Nephron progenitor cell (in vitro differentiated cells): ENCODE data around the gene VPS45.

Experiments used
- DNase-seq: peaks from one replicate; pipeline ENCODE4 v3.0.0; 2021
- H3K27ac Mint-ChIP-seq: 2 replicates; pipeline ENCODE4 v1.8.0; 2021; ENCODE audit warnings: mild to moderate bottlenecking, moderate library complexity, mixed read lengths
- H3K27me3 Mint-ChIP-seq: 2 replicates; pipeline ENCODE4 v1.8.0; 2021; ENCODE audit warnings: mild to moderate bottlenecking, low read depth, mixed read lengths; ENCODE audit not compliant: poor library complexity
- H3K36me3 Mint-ChIP-seq: 2 replicates; pipeline ENCODE4 v1.8.0; 2021; ENCODE audit warnings: low read depth, mixed read lengths
- H3K4me1 Mint-ChIP-seq: 2 replicates; pipeline ENCODE4 v1.8.0; 2021; ENCODE audit warnings: mixed read lengths
- H3K4me3 Mint-ChIP-seq: 2 replicates; pipeline ENCODE4 v1.8.0; 2021; ENCODE audit warnings: mild to moderate bottlenecking, moderate library complexity, mixed read lengths
- H3K9me3 Mint-ChIP-seq: 2 replicates; pipeline ENCODE4 v1.8.0; 2021; ENCODE audit warnings: mild to moderate bottlenecking, moderate library complexity, mixed read lengths
- TF ChIP-seq, protein P1 (sequence below): fragments of 200-600 bp; sonication (generic); IDR thresholded peaks from 2 replicates; pipeline ENCODE4 v1.5.0; 2021; ENCODE audit warnings: antibody characterized with exemption

The VPS45 gene

DNA sequence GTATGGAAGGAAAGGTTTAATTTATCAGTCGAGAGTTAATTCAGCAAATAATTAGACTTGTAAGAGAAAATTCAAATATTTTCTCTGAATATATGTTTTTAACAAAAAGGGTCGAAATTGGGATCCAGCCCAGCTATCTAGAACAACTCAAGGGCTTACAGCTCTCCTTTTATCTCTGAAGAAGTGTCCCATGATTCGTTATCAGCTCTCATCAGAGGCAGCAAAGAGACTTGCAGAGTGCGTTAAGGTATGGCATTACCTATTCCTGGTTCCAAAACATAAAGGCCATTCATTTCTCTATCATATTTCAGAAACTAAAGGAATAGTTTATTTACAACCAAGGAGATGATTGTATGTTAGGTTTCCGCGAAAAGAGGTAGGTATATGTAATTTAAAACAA, 9.4 kb downstream of the VPS45 start:
- Mint-ChIP-seq H3K27ac (no peak overlapping the region), H3K4me1 (no peaks in the 10 kb centered on the region), H3K36me3 (peaks cover 71% of the 10 kb centered on the region), H3K9me3 (no peaks in the 10 kb centered on the region), H3K27me3 (no peaks in the 10 kb centered on the region), H3K4me3 (no peak overlapping the region)
- DNase-seq = no peak
- TF ChIP-seq, protein P1, sequence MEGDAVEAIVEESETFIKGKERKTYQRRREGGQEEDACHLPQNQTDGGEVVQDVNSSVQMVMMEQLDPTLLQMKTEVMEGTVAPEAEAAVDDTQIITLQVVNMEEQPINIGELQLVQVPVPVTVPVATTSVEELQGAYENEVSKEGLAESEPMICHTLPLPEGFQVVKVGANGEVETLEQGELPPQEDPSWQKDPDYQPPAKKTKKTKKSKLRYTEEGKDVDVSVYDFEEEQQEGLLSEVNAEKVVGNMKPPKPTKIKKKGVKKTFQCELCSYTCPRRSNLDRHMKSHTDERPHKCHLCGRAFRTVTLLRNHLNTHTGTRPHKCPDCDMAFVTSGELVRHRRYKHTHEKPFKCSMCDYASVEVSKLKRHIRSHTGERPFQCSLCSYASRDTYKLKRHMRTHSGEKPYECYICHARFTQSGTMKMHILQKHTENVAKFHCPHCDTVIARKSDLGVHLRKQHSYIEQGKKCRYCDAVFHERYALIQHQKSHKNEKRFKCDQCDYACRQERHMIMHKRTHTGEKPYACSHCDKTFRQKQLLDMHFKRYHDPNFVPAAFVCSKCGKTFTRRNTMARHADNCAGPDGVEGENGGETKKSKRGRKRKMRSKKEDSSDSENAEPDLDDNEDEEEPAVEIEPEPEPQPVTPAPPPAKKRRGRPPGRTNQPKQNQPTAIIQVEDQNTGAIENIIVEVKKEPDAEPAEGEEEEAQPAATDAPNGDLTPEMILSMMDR = no peak

DNA sequence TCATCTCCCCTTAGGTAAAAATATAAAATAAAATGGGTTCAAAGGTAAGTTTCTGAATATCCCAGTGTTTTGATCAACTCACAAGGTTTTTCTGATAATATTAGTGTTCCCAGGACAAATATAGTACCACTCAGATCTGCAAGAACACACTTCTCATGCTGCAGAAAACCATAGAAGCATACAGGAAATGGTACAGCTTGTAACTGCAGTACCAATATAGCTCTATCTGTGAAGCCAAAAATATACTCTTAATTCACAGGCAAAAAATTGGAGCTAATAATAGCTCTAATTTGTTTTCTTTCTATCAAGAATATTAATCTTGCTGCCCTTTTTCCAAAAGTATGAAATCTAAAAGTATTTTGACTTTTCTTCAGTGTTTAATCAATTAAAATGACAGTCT, 13.2 kb downstream of the VPS45 start:
- H3K27me3 Mint-ChIP-seq = no peaks in the 10 kb centered on the region
- TF ChIP-seq, protein P1 = no peak
- H3K4me3 Mint-ChIP-seq = no peak overlapping the region
- H3K4me1 Mint-ChIP-seq = no peaks in the 10 kb centered on the region
- no peak overlapping the region for H3K27ac Mint-ChIP-seq
- H3K36me3 Mint-ChIP-seq = peaks cover 54% of the 10 kb centered on the region
- no peak for DNase-seq
- H3K9me3 Mint-ChIP-seq = no peaks in the 10 kb centered on the region

DNA sequence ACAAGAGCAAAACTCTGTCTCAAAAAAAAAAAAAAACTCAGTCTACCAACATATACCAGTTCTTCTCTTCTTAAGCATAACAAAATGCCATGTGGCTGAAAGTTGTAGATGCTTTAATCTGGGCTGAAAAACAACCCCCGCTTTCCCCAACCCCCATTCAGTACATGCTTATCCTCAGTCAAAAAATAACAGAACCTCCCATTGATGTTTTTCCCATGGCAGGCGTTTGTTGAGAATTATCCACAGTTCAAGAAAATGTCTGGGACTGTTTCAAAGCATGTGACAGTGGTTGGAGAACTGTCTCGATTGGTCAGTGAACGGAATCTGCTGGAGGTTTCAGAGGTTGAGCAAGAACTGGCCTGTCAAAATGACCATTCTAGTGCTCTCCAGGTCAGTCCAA, 14.9 kb downstream of the VPS45 start:
- DNase-seq = no peak
- TF ChIP-seq, protein P1 = no peak
- H3K36me3 Mint-ChIP-seq = peaks cover 54% of the 10 kb centered on the region
- no peaks in the 10 kb centered on the region for H3K4me1 Mint-ChIP-seq
- H3K27me3 Mint-ChIP-seq = no peaks in the 10 kb centered on the region
- H3K4me3 Mint-ChIP-seq = no peak overlapping the region
- no peak overlapping the region for H3K27ac Mint-ChIP-seq
- H3K9me3 Mint-ChIP-seq = no peaks in the 10 kb centered on the region

DNA sequence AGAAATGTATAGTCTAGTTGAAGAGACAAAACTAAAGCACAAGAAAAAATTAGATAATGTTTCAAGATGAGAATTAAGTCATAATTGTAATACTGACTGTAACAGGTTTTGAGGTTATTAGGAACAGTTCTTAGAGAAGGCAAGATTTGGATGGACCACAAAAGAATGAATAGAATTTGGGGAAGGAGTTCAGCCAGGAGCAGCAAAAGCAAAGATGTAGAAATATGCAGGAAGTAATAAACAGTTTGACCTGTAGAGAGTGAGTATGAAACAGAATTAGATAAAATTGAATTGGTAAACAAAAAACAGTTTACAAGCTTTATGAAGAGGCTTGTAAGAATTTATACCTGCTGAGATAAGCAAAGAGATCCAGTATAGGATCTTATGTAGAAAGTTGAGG, 16.3 kb downstream of the VPS45 start:
- no peaks in the 10 kb centered on the region for H3K4me1 Mint-ChIP-seq
- H3K27me3 Mint-ChIP-seq = no peaks in the 10 kb centered on the region
- H3K36me3 Mint-ChIP-seq = peaks cover 44% of the 10 kb centered on the region

DNA sequence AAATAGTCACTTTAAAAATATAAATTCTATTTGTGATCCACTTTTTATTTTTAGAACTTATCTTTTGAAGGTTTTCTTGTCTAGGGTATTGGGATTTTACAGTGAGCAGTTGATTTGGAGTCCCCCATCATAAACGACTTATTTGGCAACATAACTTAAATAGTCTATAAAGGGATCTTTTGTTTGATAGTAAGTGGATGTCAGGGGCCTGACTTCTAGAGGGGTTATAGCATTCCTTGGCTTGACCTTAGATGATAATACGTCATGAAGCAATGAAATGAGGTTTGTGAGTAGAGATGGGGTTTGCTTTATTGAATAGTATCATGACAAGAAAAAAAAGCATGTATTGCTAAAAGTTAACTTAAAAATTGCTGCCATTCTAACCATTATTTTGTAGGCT, 17.8 kb downstream of the VPS45 start:
- no peaks in the 10 kb centered on the region for H3K9me3 Mint-ChIP-seq
- no peaks in the 10 kb centered on the region for H3K4me1 Mint-ChIP-seq

More for the DNA sequence above, 16.3 kb downstream of the VPS45 start:
- H3K9me3 Mint-ChIP-seq = no peaks in the 10 kb centered on the region
- DNase-seq = no peak
- no peak overlapping the region for H3K4me3 Mint-ChIP-seq
- no peak overlapping the region for H3K27ac Mint-ChIP-seq
- TF ChIP-seq, protein P1 = no peak

DNA sequence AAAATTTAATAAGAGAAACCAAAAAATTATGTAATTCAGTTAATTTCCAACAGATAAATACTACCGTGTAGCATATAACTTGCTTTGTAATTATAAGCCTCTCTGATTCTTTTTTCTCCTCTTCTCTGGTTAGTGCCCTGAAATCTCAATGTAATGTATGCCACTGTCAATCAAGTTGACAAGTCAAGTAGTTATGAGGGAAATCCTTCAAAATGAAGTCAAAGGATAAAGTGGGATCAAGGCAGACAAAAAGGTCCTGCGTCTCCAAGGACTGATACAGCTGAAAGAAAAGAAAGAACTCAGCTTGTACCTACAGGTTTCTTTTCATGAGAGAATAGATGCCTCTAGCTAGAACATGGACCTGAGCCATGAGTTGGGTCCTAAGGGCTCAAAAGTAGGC, 19.8 kb downstream of the VPS45 start:
- H3K4me1 Mint-ChIP-seq = no peaks in the 10 kb centered on the region
- H3K9me3 Mint-ChIP-seq = no peaks in the 10 kb centered on the region
- TF ChIP-seq, protein P1 = no peak

More for the DNA sequence above, 17.8 kb downstream of the VPS45 start:
- peaks cover 40% of the 10 kb centered on the region for H3K36me3 Mint-ChIP-seq
- no peaks in the 10 kb centered on the region for H3K27me3 Mint-ChIP-seq
- TF ChIP-seq, protein P1 = no peak
- H3K4me3 Mint-ChIP-seq = no peak overlapping the region
- no peak for DNase-seq
- no peak overlapping the region for H3K27ac Mint-ChIP-seq

More for the DNA sequence above, 19.8 kb downstream of the VPS45 start:
- Mint-ChIP-seq H3K36me3 (peaks cover 27% of the 10 kb centered on the region), H3K27ac (no peak overlapping the region), H3K27me3 (no peaks in the 10 kb centered on the region), H3K4me3 (no peak overlapping the region)
- no peak for DNase-seq
